ENCODE measurements around the gene MGAT5. TPM values are rescaled to one million over a fixed set of nuclear protein-coding genes. Genes with fewer than 3 reads are reported as not detected.

Gene MGAT5, protein sequence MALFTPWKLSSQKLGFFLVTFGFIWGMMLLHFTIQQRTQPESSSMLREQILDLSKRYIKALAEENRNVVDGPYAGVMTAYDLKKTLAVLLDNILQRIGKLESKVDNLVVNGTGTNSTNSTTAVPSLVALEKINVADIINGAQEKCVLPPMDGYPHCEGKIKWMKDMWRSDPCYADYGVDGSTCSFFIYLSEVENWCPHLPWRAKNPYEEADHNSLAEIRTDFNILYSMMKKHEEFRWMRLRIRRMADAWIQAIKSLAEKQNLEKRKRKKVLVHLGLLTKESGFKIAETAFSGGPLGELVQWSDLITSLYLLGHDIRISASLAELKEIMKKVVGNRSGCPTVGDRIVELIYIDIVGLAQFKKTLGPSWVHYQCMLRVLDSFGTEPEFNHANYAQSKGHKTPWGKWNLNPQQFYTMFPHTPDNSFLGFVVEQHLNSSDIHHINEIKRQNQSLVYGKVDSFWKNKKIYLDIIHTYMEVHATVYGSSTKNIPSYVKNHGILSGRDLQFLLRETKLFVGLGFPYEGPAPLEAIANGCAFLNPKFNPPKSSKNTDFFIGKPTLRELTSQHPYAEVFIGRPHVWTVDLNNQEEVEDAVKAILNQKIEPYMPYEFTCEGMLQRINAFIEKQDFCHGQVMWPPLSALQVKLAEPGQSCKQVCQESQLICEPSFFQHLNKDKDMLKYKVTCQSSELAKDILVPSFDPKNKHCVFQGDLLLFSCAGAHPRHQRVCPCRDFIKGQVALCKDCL
- polyA plus RNA-seq (2011; rRNA removed) (115 and 119 TPM in 2 replicates), polyA minus RNA-seq (2011; rRNA and poly(A)+ RNA removed) (166 and 172 TPM in 2 replicates)

GRCh38 chr2:134253804-134254203 is at the start of gene MGAT5:
Gene MGAT5 (plus strand): TSS chr2:134254072. CDS start chr2:134254404, 332 bp downstream.
- TF ChIP-seq, protein P1, sequence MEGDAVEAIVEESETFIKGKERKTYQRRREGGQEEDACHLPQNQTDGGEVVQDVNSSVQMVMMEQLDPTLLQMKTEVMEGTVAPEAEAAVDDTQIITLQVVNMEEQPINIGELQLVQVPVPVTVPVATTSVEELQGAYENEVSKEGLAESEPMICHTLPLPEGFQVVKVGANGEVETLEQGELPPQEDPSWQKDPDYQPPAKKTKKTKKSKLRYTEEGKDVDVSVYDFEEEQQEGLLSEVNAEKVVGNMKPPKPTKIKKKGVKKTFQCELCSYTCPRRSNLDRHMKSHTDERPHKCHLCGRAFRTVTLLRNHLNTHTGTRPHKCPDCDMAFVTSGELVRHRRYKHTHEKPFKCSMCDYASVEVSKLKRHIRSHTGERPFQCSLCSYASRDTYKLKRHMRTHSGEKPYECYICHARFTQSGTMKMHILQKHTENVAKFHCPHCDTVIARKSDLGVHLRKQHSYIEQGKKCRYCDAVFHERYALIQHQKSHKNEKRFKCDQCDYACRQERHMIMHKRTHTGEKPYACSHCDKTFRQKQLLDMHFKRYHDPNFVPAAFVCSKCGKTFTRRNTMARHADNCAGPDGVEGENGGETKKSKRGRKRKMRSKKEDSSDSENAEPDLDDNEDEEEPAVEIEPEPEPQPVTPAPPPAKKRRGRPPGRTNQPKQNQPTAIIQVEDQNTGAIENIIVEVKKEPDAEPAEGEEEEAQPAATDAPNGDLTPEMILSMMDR (IDR thresholded peaks at IDR 0.05; ENCODE audit: low read depth, low read length): no peak
- H3K9me3 ChIP-seq (ENCODE audit: control insufficient read depth, insufficient read depth, low read length): no peaks in the 10 kb centered on the region
- no peak within 1 kb of the TSS for H3K4me3 ChIP-seq (ENCODE audit: low read depth, low read length)
- no peak for DNase-seq (ENCODE audit: low read depth, low spot score)
- ChIA-PET POLR2A (no interaction called here), CTCF (interaction anchor here (1.4 to 4.0 kb wide), 2 partner anchors 9 to 368 kb away, joined by 3 to 40 read pairs; no protein-coding TSS in a partner anchor)
- H3K27me3 ChIP-seq (ENCODE audit: control insufficient read depth, insufficient read depth, low read length): no peaks in the 10 kb centered on the region
- H3K27ac ChIP-seq (ENCODE audit: low read depth, low read length): no peak within 1 kb of the TSS

GRCh38 chr2:134205087-134205486 is 48.8 kb upstream of the MGAT5 start:
- H3K4me3 ChIP-seq (ENCODE audit: low read depth, low read length): no peak overlapping the region
- POLR2A ChIA-PET: interaction anchor here (1.2 kb wide), 1 partner anchor 8 kb away, joined by 4 read pairs; no protein-coding TSS in a partner anchor
- no peaks in the 10 kb centered on the region for H3K27me3 ChIP-seq (ENCODE audit: control insufficient read depth, insufficient read depth, low read length)
- TF ChIP-seq, protein P1 (IDR thresholded peaks at IDR 0.05; ENCODE audit: low read depth, low read length): no peak
- H3K27ac ChIP-seq (ENCODE audit: low read depth, low read length): no peak overlapping the region
- no peaks in the 10 kb centered on the region for H3K9me3 ChIP-seq (ENCODE audit: control insufficient read depth, insufficient read depth, low read length)
- CTCF ChIA-PET: interaction anchor here (2.3 kb wide), 1 partner anchor 320 kb away, joined by 8 read pairs; no protein-coding TSS in a partner anchor
- DNase-seq (ENCODE audit: low read depth, low spot score): no peak

- no peak for DNase-seq (ENCODE audit: low read depth, low spot score)
- H3K9me3 ChIP-seq (ENCODE audit: control insufficient read depth, insufficient read depth, low read length): no peaks in the 10 kb centered on the region
- CTCF ChIA-PET: interaction anchor here (0.6 to 3.1 kb wide), 5 partner anchors 10 to 321 kb away, joined by 4 to 21 read pairs (median 8); no protein-coding TSS in a partner anchor
- TF ChIP-seq, protein P1 (IDR thresholded peaks at IDR 0.05; ENCODE audit: low read depth, low read length): no peak
- H3K27me3 ChIP-seq (ENCODE audit: control insufficient read depth, insufficient read depth, low read length): no peaks in the 10 kb centered on the region
- H3K27ac ChIP-seq (ENCODE audit: low read depth, low read length): no peak overlapping the region
- POLR2A ChIA-PET: interaction anchor here (0.5 to 1.2 kb wide), 2 partner anchors 9 to 103 kb away, joined by 4 read pairs; no protein-coding TSS in a partner anchor
- H3K4me3 ChIP-seq (ENCODE audit: low read depth, low read length): no peak overlapping the region
Measured at GRCh38 chr2:134206031-134206430, 47.8 kb upstream of the MGAT5 start.

DNA sequence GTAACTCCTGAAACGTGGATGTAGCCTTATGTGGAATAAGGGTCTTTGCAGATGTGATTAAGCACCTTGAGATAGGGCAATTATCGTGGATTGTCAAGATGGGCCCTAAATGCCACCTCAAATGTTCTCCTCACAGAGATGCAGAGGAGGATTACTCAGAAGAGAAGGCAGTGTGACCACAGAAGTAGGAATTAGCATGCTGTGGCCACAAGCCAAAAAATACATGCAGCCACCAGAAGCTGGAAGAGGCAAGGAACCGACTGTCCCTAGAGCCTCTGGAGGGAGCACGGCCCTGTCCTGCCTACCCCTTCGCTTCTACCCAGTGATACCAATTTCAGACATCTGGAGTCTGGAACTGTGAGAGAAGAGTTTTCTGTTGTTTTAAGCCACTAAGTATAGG is 47.3 kb upstream of the MGAT5 start:
- TF ChIP-seq, protein P1 (IDR thresholded peaks at IDR 0.05; ENCODE audit: low read depth, low read length): no peak
- Histone ChIP-seq H3K27ac (ENCODE audit: low read depth, low read length) (no peak overlapping the region), H3K27me3 (ENCODE audit: control insufficient read depth, insufficient read depth, low read length) (no peaks in the 10 kb centered on the region), H3K9me3 (ENCODE audit: control insufficient read depth, insufficient read depth, low read length) (no peaks in the 10 kb centered on the region), H3K4me3 (ENCODE audit: low read depth, low read length) (no peak overlapping the region)
- DNase-seq (ENCODE audit: low read depth, low spot score): no peak
- POLR2A ChIA-PET: interaction anchor here (1.2 kb wide), 1 partner anchor 17 kb away, joined by 3 read pairs; no protein-coding TSS in a partner anchor
- CTCF ChIA-PET: interaction anchor here (0.6 to 3.1 kb wide), 9 partner anchors 8 to 322 kb away, joined by 3 to 21 read pairs (median 5); no protein-coding TSS in a partner anchor
